IMR-90 (cell line): ENCODE data around the gene DCD. TPM values are rescaled to one million over a fixed set of nuclear protein-coding genes. Genes with fewer than 3 reads are reported as not detected.

Experiments used
- ATAC-seq: fragments of 200-7000 bp; cut with Tn5 transposase; 2 replicates; pipeline ENCODE4 v1.9.1; 2020; ENCODE audit warnings: low read depth, mild to moderate bottlenecking, moderate library complexity
- BruUV-seq: library from RNA; stranded (reverse); fragments of 400-500 nt; replicated peaks from 2 replicates; lab custom pipeline; 2021; lab: Mats Ljungman, UMichigan
- CTCF ChIA-PET: fragments of 300-600 bp; formaldehyde crosslinking; extraction: SDS; loops from one replicate; lab custom pipeline; 2021; ENCODE audit warnings: antibody characterized with exemption; lab: Yijun Ruan, JAX
- POLR2A ChIA-PET: fragments of 300-600 bp; sonication (Branson Sonifier 250); formaldehyde crosslinking; loops from one replicate; lab custom pipeline; 2022; ENCODE audit warnings: antibody characterized with exemption; ENCODE audit not compliant: unreplicated experiment; lab: Charles Lee
- DNase-seq: peaks from one replicate; pipeline ENCODE4 v3.0.0; 2013
- H2AFZ ChIP-seq: replicated peaks from 2 replicates; pipeline ENCODE3; 2013; ENCODE audit warnings: low read length, mild to moderate bottlenecking; ENCODE audit not compliant: poor library complexity
- H2AK5ac ChIP-seq: 2 replicates; pipeline ENCODE4 v1.6.1; 2013; ENCODE audit warnings: low read depth, low read length, inconsistent platforms
- H2AK9ac ChIP-seq: replicated peaks from 2 replicates; pipeline ENCODE3; 2013; ENCODE audit warnings: mild to moderate bottlenecking, low read depth, low read length, moderate library complexity; ENCODE audit not compliant: poor library complexity
- H2BK120ac ChIP-seq: 2 replicates; pipeline ENCODE4 v1.6.1; 2013; ENCODE audit warnings: low read depth, low read length, inconsistent platforms
- H2BK15ac ChIP-seq: 3 replicates; pipeline ENCODE4 v1.6.1; 2013; ENCODE audit warnings: low read depth, low read length, inconsistent platforms
- H2BK20ac ChIP-seq: 2 replicates; pipeline ENCODE4 v1.6.1; 2013; ENCODE audit warnings: low read depth, mild to moderate bottlenecking, inconsistent platforms, low read length, moderate library complexity
- H2BK5ac ChIP-seq: 2 replicates; pipeline ENCODE4 v1.6.1; 2013; ENCODE audit warnings: mild to moderate bottlenecking, low read depth, low read length, inconsistent platforms; ENCODE audit not compliant: poor library complexity, severe bottlenecking
- H3K14ac ChIP-seq: replicated peaks from 2 replicates; pipeline ENCODE4 v1.6.1; 2013; ENCODE audit warnings: low read depth, low read length, inconsistent platforms
- H3K18ac ChIP-seq: 2 replicates; pipeline ENCODE4 v1.6.1; 2013; ENCODE audit warnings: low read depth, low read length, control low read depth
- H3K23ac ChIP-seq: 2 replicates; pipeline ENCODE4 v1.6.1; 2013; ENCODE audit warnings: low read depth, low read length, inconsistent platforms
- H3K27ac ChIP-seq: 2 replicates; pipeline ENCODE4 v1.5.1; 2013; ENCODE audit warnings: mild to moderate bottlenecking, control low read depth, low read length; ENCODE audit not compliant: insufficient read depth
- H3K27me3 ChIP-seq: 2 replicates; pipeline ENCODE4 v1.6.1; 2013; ENCODE audit warnings: low read length; ENCODE audit not compliant: control insufficient read depth, insufficient read depth
- H3K36me3 ChIP-seq: 2 replicates; pipeline ENCODE4 v1.6.1; 2013; ENCODE audit warnings: low read length, mixed read lengths; ENCODE audit not compliant: control insufficient read depth, insufficient read depth
- H3K4ac ChIP-seq: 2 replicates; pipeline ENCODE4 v1.6.1; 2013; ENCODE audit warnings: low read depth, low read length, inconsistent platforms
- H3K4me1 ChIP-seq: 2 replicates; pipeline ENCODE4 v1.6.1; 2013; ENCODE audit warnings: low read length, mixed read lengths; ENCODE audit not compliant: control insufficient read depth, insufficient read depth
- H3K4me2 ChIP-seq: 2 replicates; pipeline ENCODE4 v1.6.1; 2013; ENCODE audit warnings: low read depth, mild to moderate bottlenecking, control low read depth, low read length, moderate library complexity
- H3K4me3 ChIP-seq: 2 replicates; pipeline ENCODE4 v1.5.1; 2013; ENCODE audit warnings: low read depth, mild to moderate bottlenecking, control low read depth, low read length, moderate library complexity; ENCODE audit not compliant: insufficient read depth
- H3K56ac ChIP-seq: 2 replicates; pipeline ENCODE4 v1.6.1; 2013; ENCODE audit warnings: low read length, inconsistent platforms; ENCODE audit not compliant: insufficient read depth; ENCODE audit errors: extremely low read depth
- H3K79me1 ChIP-seq, 2 experiments: 2 replicates each; pipeline ENCODE4 v1.6.1; 2013; ENCODE audit warnings: low read length in 2 of 2, inconsistent platforms in 1 of 2, low read depth in 1 of 2
- H3K9ac ChIP-seq: 2 replicates; pipeline ENCODE4 v1.6.1; 2013; ENCODE audit warnings: low read depth, low read length, control low read depth
- H3K9me1 ChIP-seq: 2 replicates; pipeline ENCODE4 v1.6.1; 2013; ENCODE audit warnings: low read length, inconsistent platforms; ENCODE audit not compliant: insufficient read depth
- H3K9me3 ChIP-seq: 2 replicates; pipeline ENCODE4 v1.6.1; 2013; ENCODE audit warnings: low read length; ENCODE audit not compliant: control insufficient read depth, insufficient read depth
- H4K20me1 ChIP-seq: 2 replicates; pipeline ENCODE4 v1.6.1; 2013; ENCODE audit warnings: low read length, inconsistent platforms; ENCODE audit not compliant: insufficient read depth
- H4K5ac ChIP-seq: 2 replicates; pipeline ENCODE4 v1.6.1; 2013; ENCODE audit warnings: mild to moderate bottlenecking, low read depth, low read length, control low read depth
- H4K8ac ChIP-seq, 2 experiments: 2 replicates each; pipeline ENCODE4 v1.6.1; 2013; ENCODE audit warnings: low read depth in 2 of 2, low read length in 2 of 2, control low read depth in 1 of 2, inconsistent platforms in 1 of 2
- H4K91ac ChIP-seq: 2 replicates; pipeline ENCODE4 v1.6.1; 2013; ENCODE audit warnings: low read depth, low read length, inconsistent platforms; ENCODE audit not compliant: insufficient read depth
- BHLHE40 ChIP-seq: fragments of 150-350 bp; IDR thresholded peaks from 2 replicates; pipeline ENCODE4 v1.6.1; 2016; ENCODE audit warnings: mild to moderate bottlenecking, low read depth, low read length
- FOS ChIP-seq: fragments of 150-350 bp; IDR thresholded peaks from 2 replicates; pipeline ENCODE4 v1.6.1; 2016; ENCODE audit warnings: low read depth, low read length
- MAFK ChIP-seq: IDR thresholded peaks from 2 replicates; pipeline ENCODE4 v1.6.1; 2012; ENCODE audit warnings: low read depth, low read length, improper control_type of control experiment
- MXI1 ChIP-seq: IDR thresholded peaks from 2 replicates; pipeline ENCODE4 v1.6.1; 2012; ENCODE audit warnings: low read depth, mild to moderate bottlenecking, low read length, moderate library complexity, borderline replicate concordance
- NFE2L2 ChIP-seq: fragments of 150-350 bp; IDR thresholded peaks from 2 replicates; pipeline ENCODE4 v1.6.1; 2016; ENCODE audit warnings: low read depth, mild to moderate bottlenecking, low read length
- RAD21 ChIP-seq: IDR thresholded peaks from 2 replicates; pipeline ENCODE4 v1.6.1; 2012; ENCODE audit warnings: low read length, improper control_type of control experiment
- RFX5 ChIP-seq: IDR thresholded peaks from 2 replicates; pipeline ENCODE4 v1.8.0; 2012; ENCODE audit warnings: low read depth, mild to moderate bottlenecking, low read length, moderate library complexity
- WGBS, 2 experiments: methylation state at CpG; one replicate each; pipeline versions ENCODE4 v1.1.5 to v1.1.7; 2013; ENCODE audit warnings: missing lambda C conversion rate in 2 of 2; ENCODE audit not compliant: insufficient read length in 1 of 2; ENCODE audit errors: extremely low coverage in 2 of 2; 5-methylcytosine and 5-hydroxymethylcytosine counted together
- dilution Hi-C: fragments of 300-500 bp; cut with HindIII; formaldehyde crosslinking; loops from one replicate; pipeline ENCODE4 v1.14.3; 2018; ENCODE audit warnings: low sequenced_read_pairs; ENCODE audit not compliant: unreplicated experiment
- in situ Hi-C: fragments of 300-500 bp; cut with MboI; formaldehyde crosslinking; loops from 3 replicates; pipeline ENCODE4 v1.14.3; 2019; ENCODE audit warnings: low sequenced_read_pairs, inconsistent platforms, mixed read lengths
- intact Hi-C: fragments of 100-400 bp; cut with micrococcal nuclease; formaldehyde crosslinking; loops from 2 replicates; pipeline ENCODE4 v1.10.0; 2022
- polyA plus RNA-seq, 3 experiments: library from polyadenylated mRNA; depleted of rRNA; stranded (reverse); fragments of >200 nt; gene quantifications; 2 replicates each; pipeline ENCODE4 v1.2.3, GENCODE V29; 2012; ENCODE audit warnings: low replicate concordance in 1 of 3
- total RNA-seq: library from RNA; depleted of rRNA; stranded (reverse); fragments of >200 nt; gene quantifications from 2 replicates; pipeline ENCODE4 v1.2.3, GENCODE V29; 2012
- TF ChIP-seq, protein P1 (sequence below): fragments of 150-350 bp; IDR thresholded peaks from 2 replicates; pipeline ENCODE4 v1.6.1; 2017; ENCODE audit warnings: mild to moderate bottlenecking, antibody characterized with exemption, low read length, low read depth

The DCD gene
- total and polyA plus RNA-seq, 2 of the 4 experiments (the other 2 are of a cell fraction) = not detected

DNA sequence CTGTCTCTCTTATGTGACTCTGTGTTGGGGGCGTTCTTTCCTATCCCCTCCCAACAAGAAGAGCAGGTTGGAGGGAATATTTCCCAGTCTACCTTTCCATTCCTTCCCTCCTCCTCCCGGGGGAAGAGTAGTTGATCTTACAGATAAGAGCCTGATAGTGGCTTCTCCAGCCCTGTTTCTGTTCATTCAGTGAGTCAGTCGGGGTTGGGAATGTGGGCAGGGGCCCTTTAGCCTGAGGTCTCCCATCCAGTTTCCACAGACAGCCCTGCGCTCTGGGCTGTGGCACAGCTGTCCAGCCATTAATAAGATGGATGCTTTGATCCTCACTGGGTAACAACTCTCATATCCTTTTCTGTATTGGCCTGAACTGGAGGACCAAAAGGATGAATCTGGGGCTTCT, 41.6 kb downstream of the DCD start:
- Histone ChIP-seq H3K18ac (no peak overlapping the region), H4K20me1 (no peaks in the 10 kb centered on the region), H2BK5ac (no peak overlapping the region), H3K4me3 (no peak overlapping the region), H4K91ac (no peak overlapping the region), H2BK15ac (no peak overlapping the region), H3K23ac (no peak overlapping the region), H2BK120ac (no peak overlapping the region), H4K5ac (no peak overlapping the region), H3K9ac (no peak overlapping the region), H3K14ac (no peak overlapping the region), H3K27me3 (peaks cover 2% of the 10 kb centered on the region; the same call in 1 of the 2 replicates), H3K4me1 (no peaks in the 10 kb centered on the region), H2AFZ (no peak overlapping the region), H3K56ac (no peak overlapping the region), H2AK9ac (no peak overlapping the region), H3K9me3 (no peaks in the 10 kb centered on the region), H3K4ac (no peak overlapping the region), H3K9me1 (no peaks in the 10 kb centered on the region), H3K36me3 (no peaks in the 10 kb centered on the region), H3K79me1 (no peaks in the 10 kb centered on the region), H3K27ac (no peak overlapping the region), H3K4me2 (no peak overlapping the region), H2AK5ac (no peak overlapping the region), H4K8ac (no peak overlapping the region), H2BK20ac (no peak overlapping the region)
- intact Hi-C loops = no loop called here
- no TSS peak for BruUV-seq
- no CpG with 5 or more reads among the region's 4 CpGs for WGBS, 2 experiments
- no peak for TF ChIP-seq MXI1
- TF ChIP-seq, protein P1, sequence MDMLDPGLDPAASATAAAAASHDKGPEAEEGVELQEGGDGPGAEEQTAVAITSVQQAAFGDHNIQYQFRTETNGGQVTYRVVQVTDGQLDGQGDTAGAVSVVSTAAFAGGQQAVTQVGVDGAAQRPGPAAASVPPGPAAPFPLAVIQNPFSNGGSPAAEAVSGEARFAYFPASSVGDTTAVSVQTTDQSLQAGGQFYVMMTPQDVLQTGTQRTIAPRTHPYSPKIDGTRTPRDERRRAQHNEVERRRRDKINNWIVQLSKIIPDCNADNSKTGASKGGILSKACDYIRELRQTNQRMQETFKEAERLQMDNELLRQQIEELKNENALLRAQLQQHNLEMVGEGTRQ = no peak
- no peak for TF ChIP-seq RFX5
- no peak for TF ChIP-seq NFE2L2
- no peak for TF ChIP-seq FOS
- TF ChIP-seq MAFK = no peak
- no peak for TF ChIP-seq RAD21
- TF ChIP-seq BHLHE40 = no peak
- in situ Hi-C loops = no loop called here
- POLR2A ChIA-PET = no interaction called here
- dilution Hi-C loops = no loop called here
- CTCF ChIA-PET = no interaction called here
- DNase-seq (no peak), ATAC-seq (no peak)
